Fibroblast of lung (primary cell): ENCODE results near the gene CCDC112.

ENCODE experiments used
- EZH2 ChIP-seq: IDR thresholded peaks from 2 replicates; pipeline ENCODE4 v1.5.1; 2012; ENCODE audit warnings: low read length, control low read depth, mild to moderate bottlenecking; ENCODE audit errors: missing control alignments
- TF ChIP-seq, protein P1 (sequence below), 2 donors: IDR thresholded peaks in 1 of 2; conservative IDR thresholded peaks in 1 of 2; 1 replicate in 1 of 2; 2 replicates in 1 of 2; pipeline ENCODE4 v1.5.1; 2011 to 2012; ENCODE audit warnings: low read length in 2 of 2, control low read depth in 1 of 2, inconsistent platforms in 1 of 2, low read depth in 1 of 2, mild to moderate bottlenecking in 1 of 2

DNA sequence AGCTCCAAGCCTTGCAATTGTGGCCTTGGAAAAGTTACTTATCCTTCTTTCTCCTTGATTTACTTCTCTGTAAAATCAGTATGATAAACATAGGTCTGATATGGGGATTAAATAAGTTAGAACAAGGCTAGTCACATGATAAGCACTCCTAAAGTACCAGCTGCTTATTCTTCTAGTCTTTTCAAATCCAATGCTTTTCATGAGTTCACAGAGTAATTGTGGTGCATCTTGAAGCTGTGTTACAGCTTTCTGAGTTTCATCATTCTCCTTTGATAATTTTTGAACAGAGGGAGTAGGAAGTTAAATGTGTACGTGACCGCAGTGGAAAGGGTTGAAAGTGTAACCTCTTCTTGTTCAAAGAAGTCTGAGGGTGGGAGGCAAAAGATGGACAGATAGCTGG is 38.8 kb upstream of the CCDC112 start:
- TF ChIP-seq, protein P1, sequence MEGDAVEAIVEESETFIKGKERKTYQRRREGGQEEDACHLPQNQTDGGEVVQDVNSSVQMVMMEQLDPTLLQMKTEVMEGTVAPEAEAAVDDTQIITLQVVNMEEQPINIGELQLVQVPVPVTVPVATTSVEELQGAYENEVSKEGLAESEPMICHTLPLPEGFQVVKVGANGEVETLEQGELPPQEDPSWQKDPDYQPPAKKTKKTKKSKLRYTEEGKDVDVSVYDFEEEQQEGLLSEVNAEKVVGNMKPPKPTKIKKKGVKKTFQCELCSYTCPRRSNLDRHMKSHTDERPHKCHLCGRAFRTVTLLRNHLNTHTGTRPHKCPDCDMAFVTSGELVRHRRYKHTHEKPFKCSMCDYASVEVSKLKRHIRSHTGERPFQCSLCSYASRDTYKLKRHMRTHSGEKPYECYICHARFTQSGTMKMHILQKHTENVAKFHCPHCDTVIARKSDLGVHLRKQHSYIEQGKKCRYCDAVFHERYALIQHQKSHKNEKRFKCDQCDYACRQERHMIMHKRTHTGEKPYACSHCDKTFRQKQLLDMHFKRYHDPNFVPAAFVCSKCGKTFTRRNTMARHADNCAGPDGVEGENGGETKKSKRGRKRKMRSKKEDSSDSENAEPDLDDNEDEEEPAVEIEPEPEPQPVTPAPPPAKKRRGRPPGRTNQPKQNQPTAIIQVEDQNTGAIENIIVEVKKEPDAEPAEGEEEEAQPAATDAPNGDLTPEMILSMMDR (conservative IDR thresholded peaks at IDR 0.05 in 1 of 2, IDR thresholded peaks at IDR 0.05 in 1 of 2; ENCODE audit: low read depth in 1 of 2, low read length in 2 of 2): no peak
- TF ChIP-seq EZH2: no peak
